ENCODE results near the gene ZC3HAV1.

DNA sequence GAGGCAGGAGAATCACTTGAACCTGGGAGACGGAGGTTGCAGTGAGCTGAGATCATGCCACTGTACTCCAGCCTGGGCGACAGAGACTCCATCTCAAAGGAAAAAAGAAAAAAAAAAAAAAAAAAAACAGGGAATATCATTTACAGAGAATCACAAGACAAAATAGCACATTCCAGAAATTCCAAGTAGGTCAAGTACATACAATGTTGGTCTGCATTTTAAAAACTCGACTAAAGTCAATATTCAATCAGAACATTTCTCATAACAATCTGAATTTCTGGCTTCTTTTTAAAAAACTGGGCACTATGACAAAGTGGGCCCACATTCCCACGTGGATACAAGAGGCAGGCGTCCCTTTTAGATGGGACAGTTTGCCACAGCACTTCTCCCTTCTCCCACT lies 86.4 kb downstream of the ZC3HAV1 start:
- no peak for TF ChIP-seq POLR2A (IDR thresholded peaks at IDR 0.05)
- TF ChIP-seq, protein P1, sequence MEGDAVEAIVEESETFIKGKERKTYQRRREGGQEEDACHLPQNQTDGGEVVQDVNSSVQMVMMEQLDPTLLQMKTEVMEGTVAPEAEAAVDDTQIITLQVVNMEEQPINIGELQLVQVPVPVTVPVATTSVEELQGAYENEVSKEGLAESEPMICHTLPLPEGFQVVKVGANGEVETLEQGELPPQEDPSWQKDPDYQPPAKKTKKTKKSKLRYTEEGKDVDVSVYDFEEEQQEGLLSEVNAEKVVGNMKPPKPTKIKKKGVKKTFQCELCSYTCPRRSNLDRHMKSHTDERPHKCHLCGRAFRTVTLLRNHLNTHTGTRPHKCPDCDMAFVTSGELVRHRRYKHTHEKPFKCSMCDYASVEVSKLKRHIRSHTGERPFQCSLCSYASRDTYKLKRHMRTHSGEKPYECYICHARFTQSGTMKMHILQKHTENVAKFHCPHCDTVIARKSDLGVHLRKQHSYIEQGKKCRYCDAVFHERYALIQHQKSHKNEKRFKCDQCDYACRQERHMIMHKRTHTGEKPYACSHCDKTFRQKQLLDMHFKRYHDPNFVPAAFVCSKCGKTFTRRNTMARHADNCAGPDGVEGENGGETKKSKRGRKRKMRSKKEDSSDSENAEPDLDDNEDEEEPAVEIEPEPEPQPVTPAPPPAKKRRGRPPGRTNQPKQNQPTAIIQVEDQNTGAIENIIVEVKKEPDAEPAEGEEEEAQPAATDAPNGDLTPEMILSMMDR (IDR thresholded peaks at IDR 0.05), result no peak

Measured in adrenal gland (tissue), 5 donors.